H4 (cell line): ENCODE results near the gene TTC28. TPM values are rescaled to one million over a fixed set of nuclear protein-coding genes. Genes with fewer than 3 reads are reported as not detected.
A peak's percentile ranks its signal among the peaks of the same experiment; 100 is the strongest.

ENCODE experiments used
- DNase-seq: peaks from one replicate; pipeline ENCODE4 v3.0.0-alpha.2; 2015; ENCODE audit warnings: low spot score
- total RNA-seq: library from RNA; depleted of rRNA; stranded (reverse); fragments of >200 nt; shearing (Covaris generic); gene quantifications from 2 replicates; pipeline ENCODE4 v1.2.3, GENCODE V29; 2014

TTC28 gene
- total RNA-seq, 1 experiment from 2014 or later, result 0.23 TPM

DNA sequence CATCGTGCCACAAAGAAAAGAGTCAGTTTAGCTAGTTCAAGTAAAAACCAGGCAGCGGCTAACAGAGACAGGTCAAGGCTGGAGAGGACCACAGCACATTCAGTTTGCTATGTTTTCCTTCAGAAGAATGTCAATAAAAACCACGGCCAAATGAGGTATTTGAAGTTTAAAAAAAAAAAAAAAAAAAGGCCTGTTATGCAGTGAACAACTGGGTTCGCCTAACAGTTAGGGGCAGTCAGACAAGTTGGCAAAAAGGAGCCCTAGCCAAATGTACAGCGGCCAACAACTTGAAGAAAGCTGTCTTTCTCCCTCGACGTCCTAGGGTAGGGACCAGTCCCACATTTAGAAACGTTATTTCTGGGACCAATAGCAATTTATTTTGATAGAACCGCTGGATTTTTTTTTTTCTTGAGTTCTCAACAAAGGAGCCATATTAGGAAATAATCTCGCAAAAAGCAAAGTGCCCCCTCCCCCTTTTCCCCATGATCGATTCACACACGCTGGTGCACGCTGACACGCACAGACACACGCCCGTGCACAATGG lies 237.8 kb downstream of the TTC28 start:
- no peak for DNase-seq

DNA sequence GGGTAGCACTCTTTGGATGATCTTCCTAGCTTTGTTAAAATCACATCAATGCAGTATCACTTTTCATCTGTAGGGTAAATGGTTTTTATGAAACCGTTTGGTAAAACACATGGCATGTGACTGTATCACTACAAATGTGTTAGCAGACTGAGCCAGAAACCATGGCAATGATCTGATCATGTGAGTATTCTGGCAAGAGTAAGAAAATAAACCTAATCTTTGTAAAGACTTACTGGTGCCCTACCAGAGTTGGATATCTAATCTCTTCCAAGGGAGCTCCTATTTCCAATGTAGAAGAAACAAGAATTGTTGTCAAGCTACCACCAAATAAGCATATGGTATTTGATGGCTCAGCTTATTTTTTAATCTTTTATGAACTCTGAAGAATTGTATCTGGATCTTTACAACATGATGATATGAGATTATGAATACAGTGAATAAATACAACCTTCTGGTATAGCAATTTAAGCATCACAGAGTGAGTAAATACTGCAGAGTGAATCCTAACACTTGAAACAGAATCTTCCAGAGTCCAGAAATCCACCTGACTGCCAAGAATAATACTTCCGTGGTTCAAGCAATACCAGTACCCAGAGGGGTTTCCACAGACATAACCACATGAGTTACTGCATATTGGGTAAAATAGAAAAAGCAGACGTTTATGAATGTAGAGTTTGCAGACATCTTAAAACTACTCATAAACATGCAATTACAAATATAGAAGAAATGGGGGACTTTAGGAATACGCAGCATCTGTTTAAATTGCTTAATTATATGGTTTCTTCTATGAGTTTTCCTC lies 238.8 kb downstream of the TTC28 start:
- DNase-seq, result no peak

DNA sequence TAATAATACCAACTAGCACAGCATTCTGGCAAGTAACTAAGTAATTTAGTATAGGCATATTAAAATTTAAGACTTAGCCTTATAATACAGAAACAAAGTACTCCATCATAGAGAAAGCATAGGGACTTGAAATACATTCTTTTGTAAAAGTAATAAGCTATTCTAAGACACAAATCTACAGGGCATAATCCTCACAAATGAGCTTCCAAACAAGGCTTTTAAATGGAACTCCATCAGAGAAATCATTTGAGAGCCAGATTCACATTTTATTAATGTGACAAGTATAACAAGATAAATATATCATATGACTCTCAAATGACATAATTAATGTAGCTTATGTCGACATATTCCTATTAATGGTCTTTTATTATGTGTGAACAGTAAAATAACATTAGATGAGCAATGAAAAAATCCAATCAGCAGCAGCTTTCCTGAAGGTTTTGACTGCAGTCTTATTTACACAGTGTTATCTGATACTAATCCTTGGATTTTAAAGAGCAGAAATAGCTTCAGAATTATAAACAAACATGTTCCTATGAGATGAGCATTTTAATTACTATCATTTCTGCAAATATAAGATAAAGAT lies 241.4 kb downstream of the TTC28 start:
- DNase-seq, result no peak

DNA sequence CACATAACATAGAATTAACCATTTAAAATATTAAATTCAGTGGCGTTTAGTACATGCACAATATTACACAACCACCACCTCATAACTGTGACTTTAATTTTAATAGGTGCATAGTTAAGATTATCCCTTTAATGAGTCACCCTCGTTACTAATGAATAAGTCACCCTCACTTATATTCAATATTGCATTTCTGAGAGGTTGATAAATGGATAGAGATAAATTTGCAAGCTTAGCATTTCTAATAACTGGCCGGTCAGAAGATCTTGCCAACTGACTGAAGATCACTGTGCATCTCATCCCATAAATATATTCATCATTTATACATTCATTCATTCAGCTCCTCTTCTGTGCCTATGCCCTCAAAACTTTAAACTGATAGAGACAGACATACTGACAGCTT lies 243.7 kb downstream of the TTC28 start:
- DNase-seq, result no peak

DNA sequence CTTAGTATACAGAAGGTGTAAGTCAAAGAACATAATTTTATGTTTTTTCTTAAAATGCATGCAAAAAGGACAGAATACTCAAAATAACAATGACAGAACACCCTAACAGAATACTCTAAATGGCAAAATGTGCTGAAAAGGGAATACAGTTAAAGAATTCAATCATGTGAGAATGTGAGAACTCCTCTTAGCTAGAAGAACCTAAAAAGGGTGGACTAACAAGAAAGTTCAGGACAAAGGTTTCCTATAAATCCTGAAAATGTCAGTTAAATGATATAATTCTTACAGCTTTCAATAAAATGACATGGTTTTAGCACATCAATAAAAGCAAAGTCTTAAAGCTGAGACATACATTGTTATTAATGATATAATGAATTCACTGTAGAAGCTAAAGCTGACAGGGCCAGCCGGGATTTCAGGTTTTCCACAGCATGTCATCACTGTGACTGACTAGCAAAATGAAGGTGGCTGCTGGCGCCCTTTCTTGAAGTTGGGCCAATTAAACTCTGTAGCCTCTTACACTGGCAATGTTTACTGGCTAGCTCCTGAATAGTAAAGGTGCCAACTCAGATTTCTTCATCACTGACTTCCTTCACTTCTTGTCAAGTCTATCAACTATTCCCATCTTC lies 244.4 kb downstream of the TTC28 start:
- no peak for DNase-seq

DNA sequence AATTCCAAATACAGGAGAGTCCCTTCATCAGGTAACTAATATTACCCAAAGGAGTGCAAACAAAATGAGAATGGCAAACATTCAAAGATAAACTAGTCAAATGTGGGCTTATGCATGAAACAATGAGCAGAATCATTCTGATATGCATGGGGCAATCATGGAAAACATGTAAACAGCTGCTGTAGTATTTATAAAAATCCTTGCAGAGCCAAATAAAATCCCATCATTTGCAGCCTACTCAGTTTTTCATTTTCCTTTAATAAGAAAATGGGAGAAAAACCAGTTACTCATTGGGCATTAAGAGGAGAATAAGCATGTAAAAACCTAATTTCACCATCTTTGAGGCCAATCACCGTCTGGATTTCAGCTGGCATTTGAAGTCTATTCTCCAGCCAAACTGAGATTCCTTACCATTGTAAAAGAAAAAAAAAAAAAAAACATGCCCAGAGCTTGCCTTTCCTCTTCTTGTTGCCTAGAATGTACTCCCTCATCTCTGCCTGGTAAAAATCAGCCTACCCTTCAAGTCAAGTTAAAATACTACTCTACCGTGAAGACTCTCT lies 249.1 kb downstream of the TTC28 start:
- DNase-seq, result no peak

DNA sequence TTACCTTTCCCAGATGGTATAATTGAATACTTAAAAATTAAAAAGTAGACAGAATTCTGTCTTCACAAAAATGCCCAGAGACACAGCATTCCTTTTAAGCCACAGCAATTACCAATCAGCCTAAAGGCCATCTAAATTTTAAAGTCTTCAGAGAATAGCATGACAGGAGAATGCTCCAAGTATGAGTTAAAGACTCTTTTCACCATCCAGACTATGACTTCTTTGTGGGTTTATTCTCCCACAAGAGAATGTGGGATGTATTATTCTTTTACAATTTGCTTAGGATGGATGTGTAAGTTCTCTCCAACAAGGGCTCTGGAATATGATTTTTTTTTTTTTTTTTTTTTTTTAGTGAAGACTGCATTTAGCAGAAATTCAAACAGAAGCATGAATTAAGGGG lies 249.9 kb downstream of the TTC28 start:
- DNase-seq, result no peak

DNA sequence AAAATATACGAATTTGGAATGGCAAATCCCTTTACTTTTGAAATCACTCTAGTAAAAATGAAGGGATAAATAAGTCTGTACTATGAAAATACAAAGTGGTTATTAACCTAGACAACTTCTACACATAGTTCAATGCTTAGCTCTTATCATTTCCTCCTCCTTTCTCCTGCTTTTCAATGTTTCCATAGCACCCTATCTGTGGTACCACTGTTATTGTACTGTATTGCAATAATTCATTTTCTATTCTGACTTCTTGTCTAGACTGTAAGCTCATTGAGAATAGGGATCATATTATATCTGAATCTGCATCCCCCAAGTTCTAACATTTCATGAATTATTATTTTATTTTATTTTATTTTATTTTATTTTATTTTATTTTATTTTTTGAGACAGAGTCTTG lies 251.4 kb downstream of the TTC28 start:
- no peak for DNase-seq

DNA sequence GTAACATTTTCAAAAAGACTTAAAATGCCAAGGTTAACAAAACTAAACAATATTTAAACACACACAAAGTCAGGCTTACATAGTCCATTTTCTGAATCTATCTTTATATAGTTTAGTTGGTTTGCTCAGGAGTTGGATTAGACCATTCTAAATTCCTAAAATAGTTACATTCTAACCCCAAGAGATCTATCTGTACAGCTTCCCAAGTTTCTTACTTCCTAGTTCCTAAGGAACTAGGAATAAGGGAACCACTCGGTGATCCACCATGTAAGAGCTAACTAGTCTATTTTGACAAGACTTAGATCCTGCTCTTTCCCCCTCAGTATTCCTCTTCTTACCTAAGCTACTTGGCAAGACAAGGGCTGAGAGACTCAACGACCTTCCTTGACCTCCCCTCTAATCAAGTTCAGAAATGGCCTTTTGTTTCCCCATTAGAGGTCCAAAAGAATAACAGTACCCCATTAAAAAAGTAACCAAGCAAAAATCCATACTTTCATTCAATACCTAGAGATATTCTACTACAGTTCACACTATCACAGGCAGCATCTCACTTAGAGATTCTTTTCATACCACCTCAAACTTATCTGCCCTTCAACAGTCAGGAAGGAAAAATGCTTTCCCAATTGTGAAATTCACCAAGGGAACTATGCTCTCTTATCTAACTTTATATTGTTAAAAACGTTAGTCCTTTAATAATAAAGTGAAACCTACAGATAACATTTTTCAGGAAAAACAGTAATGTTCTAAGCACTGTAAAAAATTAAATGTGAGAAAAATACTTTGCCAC lies 253.1 kb downstream of the TTC28 start:
- DNase-seq, result no peak

DNA sequence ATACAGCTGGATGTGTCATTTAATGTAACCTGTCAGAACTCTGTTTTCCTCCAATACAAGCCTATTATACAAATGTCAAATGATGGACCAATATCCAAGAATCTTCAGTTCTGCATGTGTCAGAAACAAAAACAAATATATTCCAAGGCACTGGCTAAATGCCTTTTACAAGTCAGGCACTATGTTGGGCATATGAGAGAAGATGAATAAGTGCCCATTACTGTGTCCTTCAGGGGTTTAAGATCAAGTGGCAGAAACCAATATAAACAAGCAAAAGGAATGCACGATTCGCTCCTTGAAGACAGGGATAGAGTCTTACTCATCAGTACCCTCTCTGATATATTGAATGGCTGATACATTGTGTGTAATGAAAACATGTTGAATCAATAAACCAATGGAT lies 254.4 kb downstream of the TTC28 start:
- no peak for DNase-seq

DNA sequence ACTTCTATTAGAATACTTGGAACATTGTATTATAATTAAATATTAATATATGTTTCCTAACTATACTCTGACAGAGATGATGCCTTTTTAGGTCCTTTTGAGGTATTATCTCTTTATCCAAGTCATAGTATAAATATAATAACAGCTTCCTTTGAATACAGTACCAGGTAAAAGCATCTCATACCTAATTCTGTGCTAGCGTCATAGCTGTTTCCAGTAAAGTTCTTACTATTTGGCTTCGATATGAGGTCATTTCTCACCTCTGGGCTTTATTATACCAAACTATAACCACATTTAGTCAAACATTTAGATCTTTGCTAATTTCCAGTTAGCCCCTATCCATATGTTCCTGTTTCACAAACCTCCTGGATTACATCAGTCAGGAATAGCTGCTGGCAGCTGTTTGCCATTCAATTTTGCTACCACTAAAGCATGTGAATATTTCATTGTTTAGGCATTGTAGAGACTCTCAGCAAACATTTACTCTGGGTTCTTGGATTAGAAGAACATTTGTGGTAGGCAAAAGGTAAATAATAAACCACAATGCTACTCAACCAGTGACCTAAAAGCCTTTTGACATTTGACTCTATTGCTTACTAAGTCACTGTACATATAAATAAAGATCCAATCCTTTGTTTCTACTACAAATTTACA lies 255.1 kb downstream of the TTC28 start:
- peak; percentile 84 for DNase-seq

DNA sequence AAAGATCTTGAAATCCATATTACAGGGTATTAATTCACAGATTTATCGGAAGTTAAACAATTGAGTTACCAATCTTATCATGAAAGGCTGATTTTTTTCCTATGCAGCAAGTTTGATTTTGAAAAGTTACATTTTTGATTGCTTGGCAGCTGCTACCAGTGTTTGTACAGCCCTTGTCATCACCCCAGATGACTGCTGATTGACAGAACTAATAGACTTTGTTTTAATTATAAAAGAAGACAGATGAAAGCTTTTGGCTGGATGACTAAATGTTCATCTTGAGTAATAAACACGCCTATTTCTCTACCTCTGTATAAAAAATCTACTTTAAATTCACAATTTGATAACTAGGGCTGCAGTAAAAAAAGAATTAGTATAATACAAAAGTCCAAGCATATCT lies 259.7 kb downstream of the TTC28 start:
- DNase-seq, result no peak

DNA sequence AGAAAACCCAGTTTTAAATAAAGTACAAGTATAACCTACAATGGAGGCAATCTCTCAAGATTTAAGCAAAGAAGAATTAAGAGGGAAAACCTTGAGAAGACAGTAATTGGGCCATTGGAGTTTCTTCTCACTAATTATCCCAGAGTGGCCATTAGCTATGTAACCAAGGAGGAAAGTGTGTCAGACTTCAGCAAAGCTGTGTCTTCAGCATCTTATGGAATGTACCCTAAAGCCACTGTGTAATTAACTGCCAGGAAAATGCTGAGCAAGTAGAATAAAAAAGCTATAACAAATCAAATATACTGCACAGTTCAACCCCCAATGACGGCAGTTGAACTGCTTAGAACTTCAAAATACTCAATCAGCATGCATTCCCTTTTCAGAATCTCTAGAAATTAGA lies 261.6 kb downstream of the TTC28 start:
- no peak for DNase-seq

DNA sequence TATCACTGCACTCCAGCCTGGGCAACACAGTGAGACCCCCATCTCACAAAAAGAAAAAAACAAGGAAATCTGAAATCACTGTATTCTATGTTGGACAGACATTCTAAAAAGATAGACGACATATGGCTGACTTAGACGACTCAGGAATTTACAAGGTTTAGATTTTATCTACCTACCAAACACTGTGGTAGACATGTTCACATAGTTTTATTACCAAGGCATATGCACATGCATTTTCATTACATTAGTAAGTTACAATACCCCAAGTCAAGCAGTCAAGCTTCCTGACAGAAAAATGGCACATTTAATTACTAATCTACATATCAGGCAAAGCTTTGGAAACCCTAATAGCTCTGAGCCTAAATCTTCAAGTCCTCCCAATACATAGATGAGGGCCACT lies 262.2 kb downstream of the TTC28 start:
- no peak for DNase-seq

DNA sequence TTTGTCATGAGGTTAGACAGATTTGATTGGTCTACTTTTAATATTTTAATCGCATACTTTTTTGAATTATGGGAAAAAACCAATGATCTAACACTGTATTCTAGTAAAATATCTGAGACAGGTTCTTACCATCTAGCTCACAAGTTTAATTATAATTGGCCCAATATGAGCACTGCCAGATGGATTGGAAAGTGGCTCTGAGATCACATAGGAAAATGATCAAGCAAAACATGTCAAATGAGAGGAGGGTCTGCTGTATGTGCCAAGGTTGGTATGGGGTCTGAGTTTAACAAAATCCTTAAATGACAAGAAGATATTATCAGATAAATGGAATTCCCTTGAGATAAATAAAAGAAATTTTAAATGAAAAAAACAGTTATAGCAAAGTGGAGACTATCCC lies 264.7 kb downstream of the TTC28 start:
- DNase-seq, result no peak

DNA sequence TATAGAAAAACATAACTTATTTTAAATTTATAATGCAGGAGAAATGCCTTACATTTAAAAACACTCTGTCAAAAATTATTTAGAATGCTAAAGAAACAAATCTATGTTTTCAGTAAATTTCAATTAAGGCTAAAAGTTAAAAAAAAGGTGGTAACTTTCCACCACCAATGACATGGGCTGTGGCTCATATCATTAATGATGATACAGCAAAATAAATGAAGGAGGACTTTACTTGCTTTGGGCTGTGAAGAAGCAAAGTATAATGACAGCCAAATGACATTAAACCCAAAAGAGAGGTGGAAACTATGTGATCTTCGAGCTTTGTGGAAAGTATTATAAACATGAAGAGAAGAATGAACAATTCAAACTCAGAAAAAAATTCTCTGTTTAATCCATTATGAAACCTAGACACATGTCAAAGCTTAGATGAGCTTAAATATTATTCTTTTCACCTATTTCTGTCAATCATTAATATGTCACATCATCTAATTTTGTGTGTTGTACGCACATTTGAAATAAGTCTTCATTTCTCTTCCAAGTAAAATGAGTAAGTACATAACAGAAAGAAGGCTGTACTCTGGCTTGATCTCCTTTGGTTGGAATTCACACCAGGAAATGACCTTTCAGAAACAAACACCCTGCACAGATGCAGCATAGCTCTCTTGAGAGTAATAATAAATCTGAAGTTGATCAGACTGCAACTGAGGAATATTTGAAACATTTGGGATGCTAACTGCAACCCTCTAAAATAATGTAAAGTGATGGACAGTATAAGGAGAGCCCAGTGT lies 265.8 kb downstream of the TTC28 start:
- no peak for DNase-seq

DNA sequence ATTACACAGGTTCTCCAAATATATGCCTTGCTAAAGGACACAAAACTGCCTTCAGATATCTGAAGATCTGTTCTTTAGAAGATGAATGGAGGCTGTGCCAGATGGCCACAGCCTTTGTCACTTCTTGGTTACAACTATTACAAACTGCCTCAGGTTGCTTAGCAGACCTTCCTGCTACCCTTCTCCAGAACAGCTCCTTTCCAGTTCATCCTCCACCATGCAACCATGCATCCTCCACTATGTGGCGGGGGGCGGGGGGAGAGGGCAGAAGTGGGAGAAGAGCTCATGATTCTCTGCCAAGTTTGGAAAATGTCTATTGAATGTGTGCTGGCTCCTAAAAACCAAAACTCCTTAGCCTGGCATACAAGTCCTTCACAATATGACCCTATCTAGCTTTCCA lies 267.5 kb downstream of the TTC28 start:
- no peak for DNase-seq

DNA sequence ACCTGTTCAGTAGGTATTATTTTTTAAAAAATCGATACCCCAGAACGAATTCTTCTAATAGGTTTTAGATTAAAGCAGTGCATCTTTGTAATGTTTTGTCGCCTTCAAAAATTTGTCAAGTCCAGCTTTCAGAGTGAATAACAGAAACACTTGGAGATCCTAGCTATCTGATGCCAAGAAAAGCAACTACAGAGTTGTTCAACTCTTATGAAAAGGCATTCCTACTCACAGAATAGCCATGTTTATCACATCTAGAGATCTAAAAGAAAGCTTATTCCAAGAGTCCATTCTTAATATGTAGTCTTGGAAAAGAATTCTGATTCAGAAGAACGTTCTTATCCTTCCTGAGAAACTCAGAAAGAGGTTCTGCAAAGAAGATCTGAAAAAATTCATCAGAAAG lies 268.5 kb downstream of the TTC28 start:
- no peak for DNase-seq

DNA sequence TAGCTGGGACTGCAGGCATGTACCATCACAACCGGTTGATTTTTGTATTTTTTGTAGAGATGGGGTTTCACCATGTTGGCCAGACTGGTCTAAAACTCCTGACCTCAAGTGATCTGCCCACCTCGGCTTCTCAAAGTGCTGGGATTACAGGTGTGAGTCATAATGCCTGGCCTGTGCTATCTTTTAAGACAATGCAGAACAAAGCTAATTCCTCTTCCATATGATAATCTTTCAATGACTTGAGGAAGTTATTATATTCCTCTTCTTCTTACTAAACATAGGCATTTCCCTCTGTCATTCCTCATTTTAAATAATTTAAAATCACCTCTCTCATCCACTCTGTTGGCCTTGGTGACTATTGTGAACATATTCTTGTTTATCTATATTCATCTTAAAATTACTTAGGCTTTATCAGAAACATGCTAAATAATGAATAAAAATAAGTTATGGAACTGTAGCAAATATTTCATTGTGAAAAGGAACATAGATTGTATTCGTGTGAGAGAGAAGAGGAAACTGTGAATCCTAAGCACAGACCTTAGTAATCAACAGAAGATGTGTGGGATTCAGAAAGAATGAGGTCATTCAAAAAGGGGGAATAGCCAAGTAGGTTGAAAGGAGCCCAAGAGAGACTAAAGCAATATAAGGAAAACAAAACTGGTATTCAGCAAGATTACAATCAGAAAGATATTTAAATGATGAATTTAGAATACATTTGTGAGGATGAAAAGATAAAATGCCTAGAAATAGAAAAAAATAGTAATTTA lies 269.4 kb downstream of the TTC28 start:
- DNase-seq, result no peak

DNA sequence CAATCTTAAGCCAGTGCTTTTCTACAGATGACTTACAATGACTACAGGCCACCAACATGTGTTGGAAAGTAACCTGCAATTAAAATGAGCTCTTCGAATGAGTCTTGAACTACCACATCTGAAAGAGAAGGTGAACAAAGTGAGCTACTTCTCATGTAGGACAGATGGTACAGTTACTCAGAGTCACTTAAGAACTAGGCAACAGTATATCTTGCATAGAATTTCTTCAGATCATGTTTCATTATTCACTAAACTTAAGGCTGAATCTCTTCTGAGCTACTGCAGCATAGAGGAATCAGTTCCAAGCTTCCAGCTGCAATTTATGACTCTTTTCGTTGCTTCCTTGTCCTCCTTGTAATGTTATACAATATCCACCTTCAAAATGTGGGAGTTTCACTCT lies 270.9 kb downstream of the TTC28 start:
- no peak for DNase-seq
